Measurements from ENCODE around the gene VKORC1. TPM values are rescaled to one million over a fixed set of nuclear protein-coding genes. Genes with fewer than 3 reads are reported as not detected.

VKORC1 gene
- total RNA-seq, 2 donors from 2014 or later: 65.2 to 84.6 TPM

DNA sequence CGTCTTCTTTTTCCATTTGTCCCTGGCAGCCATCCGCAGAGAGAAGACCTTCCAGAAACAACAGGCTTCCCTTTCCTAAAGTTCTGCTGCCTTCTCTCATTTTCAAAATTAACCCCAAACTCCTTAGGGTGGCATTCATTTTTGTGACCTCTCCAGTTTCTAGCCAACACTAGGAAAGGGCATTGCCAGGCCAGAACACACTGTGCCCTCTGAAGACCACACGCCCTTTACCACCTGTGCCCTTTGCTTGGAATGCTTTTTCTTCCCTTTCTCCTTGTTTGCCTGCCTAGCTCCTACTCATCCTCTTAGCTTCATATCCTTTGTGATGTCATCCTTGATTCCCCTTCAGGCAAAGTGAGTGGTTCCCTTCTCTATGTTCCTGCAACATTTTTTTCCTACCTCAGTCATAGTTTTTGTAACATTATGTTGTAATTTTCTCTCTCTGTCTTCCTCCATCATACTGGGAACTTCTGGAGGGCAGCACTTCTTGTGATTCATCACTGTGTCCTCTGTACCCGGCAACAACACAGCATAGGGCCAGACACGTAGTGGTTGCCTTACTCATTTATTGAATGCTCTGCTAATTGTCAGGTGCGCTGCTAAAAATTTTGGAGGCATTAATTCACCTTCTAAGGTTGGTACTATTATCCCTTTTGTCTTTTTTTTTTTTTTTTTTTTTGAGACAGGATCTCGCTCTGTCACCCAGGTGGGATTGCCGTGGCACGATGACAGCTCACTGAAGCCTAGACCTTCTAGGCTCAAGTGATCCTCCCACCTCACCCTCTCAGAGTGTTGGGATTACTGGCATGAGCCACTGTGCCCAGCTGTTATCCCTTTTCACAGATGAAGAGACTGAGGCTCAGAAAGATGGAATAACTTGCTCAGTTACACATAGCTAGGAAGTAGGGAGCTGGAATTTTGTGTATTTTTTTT lies 23.9 kb upstream of the VKORC1 start:
- H3K27me3 Mint-ChIP-seq: no peaks in the 10 kb centered on the region
- H3K36me3 Mint-ChIP-seq: peaks cover 9% of the 10 kb centered on the region
- H3K4me1 Mint-ChIP-seq (ENCODE audit: low read depth in 2 of 2): peaks cover 8 to 11% of the 10 kb centered on the region in 2 donors
- ATAC-seq (no peak), DNase-seq (ENCODE audit: low spot score) (no peak)
- H3K27ac Mint-ChIP-seq: peak overlapping the region; percentile 70 to 86
- peak overlapping the region; percentile 94 for H3K4me3 Mint-ChIP-seq
- H3K9me3 Mint-ChIP-seq: no peaks in the 10 kb centered on the region

GRCh38 chr16:31117384-31118222 lies 23.0 kb upstream of the VKORC1 start, which contains the start of gene KAT8:
TSS of gene KAT8 (plus strand) at chr16:31117664. CDS start at chr16:31117682, 18 bp downstream.
- DNase-seq (ENCODE audit: low spot score) (peak; percentile 98), ATAC-seq (peak; percentile 97)
- peaks cover 8 to 11% of the 10 kb centered on the region in 2 donors for H3K4me1 Mint-ChIP-seq (ENCODE audit: low read depth in 2 of 2)
- no peaks in the 10 kb centered on the region for H3K9me3 Mint-ChIP-seq
- H3K27ac Mint-ChIP-seq: peak within 1 kb of the TSS; percentile 70 to 86
- peaks cover 9% of the 10 kb centered on the region for H3K36me3 Mint-ChIP-seq
- H3K4me3 Mint-ChIP-seq: peak within 1 kb of the TSS; percentile 94
- no peaks in the 10 kb centered on the region for H3K27me3 Mint-ChIP-seq

GRCh38 chr16:31114468-31114867 lies 19.9 kb upstream of the VKORC1 start:
- Mint-ChIP-seq H3K4me3 (no peak overlapping the region), H3K27ac (no peak overlapping the region), H3K9me3 (no peaks in the 10 kb centered on the region), H3K4me1 (ENCODE audit: low read depth in 2 of 2) (peaks cover 14 to 17% of the 10 kb centered on the region in 2 donors), H3K27me3 (no peaks in the 10 kb centered on the region), H3K36me3 (no peaks in the 10 kb centered on the region)
- DNase-seq (ENCODE audit: low spot score) (no peak), ATAC-seq (no peak)

DNA sequence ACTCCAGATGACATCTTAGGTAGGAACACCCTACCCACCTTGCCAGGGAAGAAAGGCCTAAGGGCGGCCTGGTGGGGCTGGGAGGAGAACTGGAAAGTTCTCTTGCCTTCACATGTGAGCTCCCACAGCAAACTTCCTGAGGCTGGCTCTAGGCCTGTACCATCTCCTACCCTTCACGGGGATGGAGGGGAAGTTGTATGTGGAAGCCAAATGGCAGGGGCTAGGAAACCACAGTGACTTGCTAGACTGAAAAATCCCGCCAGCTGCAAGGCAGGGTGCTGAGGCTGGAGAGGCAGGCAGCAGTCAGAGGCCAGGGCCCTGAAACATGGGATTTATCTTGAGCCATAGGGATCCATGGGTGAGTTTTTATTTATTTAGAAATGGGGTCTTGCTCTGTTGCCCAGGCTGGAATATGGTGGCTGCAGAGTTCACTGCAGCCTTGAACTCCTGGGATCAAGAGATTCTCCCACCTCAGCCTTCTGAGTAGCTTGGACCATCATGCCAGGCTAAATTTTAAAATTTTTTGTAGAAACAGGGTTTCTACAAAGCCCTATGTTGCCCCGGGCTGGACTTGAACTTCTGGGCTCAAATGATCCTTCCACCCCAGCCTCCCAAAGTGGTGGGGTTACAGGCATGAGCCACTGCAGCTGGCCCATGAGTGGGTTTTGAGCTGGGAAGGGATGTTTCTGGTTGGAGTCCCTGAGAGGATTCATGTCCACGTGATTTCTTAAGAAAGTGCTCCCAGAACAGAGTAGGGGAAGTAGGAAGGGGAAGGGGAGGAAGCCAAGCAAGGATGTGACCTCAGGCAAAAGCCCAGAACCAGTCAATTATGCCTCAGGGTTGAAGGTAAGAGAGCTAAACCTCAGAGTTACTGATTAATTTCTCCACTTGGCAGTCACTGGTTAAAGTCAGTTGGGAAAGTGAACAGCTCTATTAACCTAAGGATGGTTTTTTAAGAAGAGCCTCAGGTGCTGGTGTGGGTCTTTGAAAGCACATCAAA lies 18.8 kb upstream of the VKORC1 start:
- H3K9me3 Mint-ChIP-seq: no peaks in the 10 kb centered on the region
- H3K27ac Mint-ChIP-seq: peak overlapping the region; percentile 17 to 35
- DNase-seq (ENCODE audit: low spot score): no peak
- no peaks in the 10 kb centered on the region for H3K27me3 Mint-ChIP-seq
- no peak for ATAC-seq
- peaks cover 13 to 14% of the 10 kb centered on the region in 2 donors for H3K4me1 Mint-ChIP-seq (ENCODE audit: low read depth in 2 of 2)
- H3K4me3 Mint-ChIP-seq: no peak overlapping the region
- no peaks in the 10 kb centered on the region for H3K36me3 Mint-ChIP-seq

DNA sequence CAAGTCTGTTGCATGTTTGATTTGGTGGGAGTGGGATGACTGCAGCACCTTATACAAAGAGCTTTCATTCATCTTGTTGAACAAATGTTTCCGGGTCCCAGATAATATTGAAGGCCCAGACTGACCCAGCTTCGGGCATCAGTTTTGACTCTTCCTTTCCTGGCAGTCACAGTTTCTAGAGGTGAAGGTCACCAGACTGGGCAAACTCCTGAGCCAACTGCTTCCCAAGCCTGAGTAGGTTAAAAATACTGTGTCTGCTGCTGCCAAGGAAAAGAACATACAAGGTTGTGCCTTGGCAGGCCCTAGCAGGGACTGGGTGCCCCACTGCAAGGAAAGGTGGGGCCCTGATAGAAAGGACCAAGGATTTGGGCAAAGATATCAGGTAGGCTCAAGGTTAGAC lies 18.1 kb upstream of the VKORC1 start:
- Mint-ChIP-seq H3K36me3 (no peaks in the 10 kb centered on the region), H3K27me3 (no peaks in the 10 kb centered on the region), H3K27ac (peak overlapping the region in 1 of 2 donors; percentile 17), H3K9me3 (no peaks in the 10 kb centered on the region), H3K4me3 (no peak overlapping the region), H3K4me1 (ENCODE audit: low read depth in 2 of 2) (peaks cover 12% of the 10 kb centered on the region in 2 donors)
- no peak for ATAC-seq
- no peak for DNase-seq (ENCODE audit: low spot score)

DNA sequence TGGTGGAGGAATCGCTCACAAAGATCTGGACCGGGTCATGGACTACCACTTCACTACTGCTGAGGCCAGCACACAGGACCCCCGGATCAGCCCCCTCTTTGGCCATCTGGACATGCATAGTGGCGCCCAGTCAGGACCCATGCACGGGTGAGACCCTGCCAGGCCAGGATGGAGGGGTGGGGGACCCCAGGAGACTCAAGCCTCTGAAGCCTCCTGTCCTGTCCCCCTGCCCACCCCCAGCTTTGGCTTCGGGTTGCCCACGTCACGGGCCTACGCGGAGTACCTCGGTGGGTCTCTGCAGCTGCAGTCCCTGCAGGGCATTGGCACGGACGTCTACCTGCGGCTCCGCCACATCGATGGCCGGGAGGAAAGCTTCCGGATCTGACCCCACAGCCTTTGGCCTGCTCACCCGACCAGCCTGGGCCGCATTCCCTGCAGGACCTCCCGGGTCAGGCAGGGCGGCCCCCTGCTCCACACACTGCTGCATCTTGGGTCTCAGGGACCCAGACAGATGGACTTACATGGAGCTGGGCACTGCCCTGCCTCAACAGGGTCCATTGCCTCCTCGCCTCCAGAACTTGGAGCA lies 17.4 kb upstream of the VKORC1 start:
- no peaks in the 10 kb centered on the region for H3K27me3 Mint-ChIP-seq
- peaks cover 16 to 17% of the 10 kb centered on the region in 2 donors for H3K4me1 Mint-ChIP-seq (ENCODE audit: low read depth in 2 of 2)
- DNase-seq (ENCODE audit: low spot score) (no peak), ATAC-seq (no peak)
- no peaks in the 10 kb centered on the region for H3K36me3 Mint-ChIP-seq
- no peaks in the 10 kb centered on the region for H3K9me3 Mint-ChIP-seq
- H3K4me3 Mint-ChIP-seq: no peak overlapping the region
- H3K27ac Mint-ChIP-seq: no peak overlapping the region

DNA sequence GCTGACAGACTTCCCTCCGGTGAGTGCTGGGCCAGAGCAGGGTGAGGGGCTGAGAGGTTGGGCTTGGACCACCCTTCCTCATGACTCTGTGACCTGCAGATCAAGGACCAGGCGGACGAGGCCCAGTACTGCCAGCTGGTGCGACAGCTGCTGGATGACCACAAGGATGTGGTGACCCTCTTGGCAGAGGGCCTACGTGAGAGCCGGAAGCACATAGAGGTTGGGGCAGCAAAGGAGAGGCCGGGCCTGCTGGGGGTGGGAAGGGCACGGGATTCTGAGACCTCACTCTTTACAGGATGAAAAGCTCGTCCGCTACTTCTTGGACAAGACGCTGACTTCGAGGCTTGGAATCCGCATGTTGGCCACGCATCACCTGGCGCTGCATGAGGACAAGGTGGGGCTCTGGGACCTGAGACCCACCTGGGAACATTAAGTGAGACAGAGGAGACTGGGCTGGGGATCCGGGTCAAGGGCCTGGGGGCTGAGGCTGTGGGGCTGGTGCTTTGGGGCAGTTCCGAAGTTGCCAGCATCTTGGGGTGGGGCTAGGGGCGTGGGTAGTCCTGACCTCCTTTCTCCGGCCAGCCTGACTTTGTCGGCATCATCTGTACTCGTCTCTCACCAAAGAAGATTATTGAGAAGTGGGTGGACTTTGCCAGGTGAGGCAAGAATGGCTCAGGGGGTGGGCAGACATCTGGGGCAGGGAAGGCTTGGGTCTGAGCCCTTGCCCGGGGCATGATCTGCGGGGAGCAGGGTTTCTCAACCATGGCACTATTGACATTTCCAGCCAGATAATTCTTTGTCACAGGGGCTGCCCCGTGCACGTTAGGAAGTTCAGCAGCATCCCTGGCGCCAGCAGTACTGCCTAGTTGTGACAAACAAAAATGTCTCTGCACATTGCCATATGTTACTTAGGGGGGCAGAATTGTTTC lies 15.8 kb upstream of the VKORC1 start:
- Mint-ChIP-seq H3K27me3 (no peaks in the 10 kb centered on the region), H3K36me3 (no peaks in the 10 kb centered on the region), H3K27ac (no peak overlapping the region), H3K9me3 (no peaks in the 10 kb centered on the region), H3K4me3 (peak overlapping the region; percentile 87), H3K4me1 (ENCODE audit: low read depth in 2 of 2) (peaks cover 17 to 20% of the 10 kb centered on the region in 2 donors)
- ATAC-seq: no peak
- DNase-seq (ENCODE audit: low spot score): no peak

GRCh38 chr16:31109622-31110021 lies 15.0 kb upstream of the VKORC1 start:
- Mint-ChIP-seq H3K4me1 (ENCODE audit: low read depth in 2 of 2) (peaks cover 17 to 20% of the 10 kb centered on the region in 2 donors), H3K9me3 (no peaks in the 10 kb centered on the region), H3K27ac (peak overlapping the region; percentile 28 to 80), H3K27me3 (no peaks in the 10 kb centered on the region), H3K4me3 (peak overlapping the region; percentile 87), H3K36me3 (no peaks in the 10 kb centered on the region)
- no peak for DNase-seq (ENCODE audit: low spot score)
- no peak for ATAC-seq

- ATAC-seq (no peak), DNase-seq (ENCODE audit: low spot score) (no peak)
- H3K27ac Mint-ChIP-seq: peak overlapping the region; percentile 28 to 80
- H3K4me3 Mint-ChIP-seq: peak overlapping the region; percentile 87
- H3K27me3 Mint-ChIP-seq: no peaks in the 10 kb centered on the region
- no peaks in the 10 kb centered on the region for H3K9me3 Mint-ChIP-seq
- no peaks in the 10 kb centered on the region for H3K36me3 Mint-ChIP-seq
- H3K4me1 Mint-ChIP-seq (ENCODE audit: low read depth in 2 of 2): peaks cover 17 to 20% of the 10 kb centered on the region in 2 donors
Measured at GRCh38 chr16:31108794-31109558, 14.4 kb upstream of the VKORC1 start.

GRCh38 chr16:31108035-31108793 lies 13.6 kb upstream of the VKORC1 start, which contains the start of gene BCKDK:
TSS of gene BCKDK (plus strand) at chr16:31108386. CDS start at chr16:31109224, 838 bp downstream.
- no peaks in the 10 kb centered on the region for H3K27me3 Mint-ChIP-seq
- ATAC-seq (peak; percentile 88 to 91), DNase-seq (ENCODE audit: low spot score) (peak; percentile 86)
- peak within 1 kb of the TSS; percentile 85 to 96 for H3K27ac Mint-ChIP-seq
- H3K9me3 Mint-ChIP-seq: no peaks in the 10 kb centered on the region
- no peaks in the 10 kb centered on the region for H3K36me3 Mint-ChIP-seq
- H3K4me3 Mint-ChIP-seq: peak within 1 kb of the TSS; percentile 93
- peaks cover 17 to 20% of the 10 kb centered on the region in 2 donors for H3K4me1 Mint-ChIP-seq (ENCODE audit: low read depth in 2 of 2)

GRCh38 chr16:31107465-31107867 lies 12.9 kb upstream of the VKORC1 start:
- no peak for DNase-seq (ENCODE audit: low spot score)
- Mint-ChIP-seq H3K9me3 (no peaks in the 10 kb centered on the region), H3K4me1 (ENCODE audit: low read depth in 2 of 2) (peaks cover 17 to 20% of the 10 kb centered on the region in 2 donors), H3K27me3 (no peaks in the 10 kb centered on the region), H3K4me3 (peak overlapping the region; percentile 93), H3K27ac (peak overlapping the region; percentile 85 to 96), H3K36me3 (no peaks in the 10 kb centered on the region)
- ATAC-seq: peak in 1 of 2 donors; percentile 24
